Panc1 (cell line): ENCODE results near the gene PAMR1.

Experiments used
- CTCF ChIP-seq: fragments of 450-650 bp; IDR thresholded peaks from 2 replicates; pipeline ENCODE4 v1.5.1; 2017; ENCODE audit warnings: mild to moderate bottlenecking
- POLR2AphosphoS5 ChIP-seq: IDR thresholded peaks from 2 replicates; pipeline ENCODE4 v1.6.1; 2012; ENCODE audit warnings: mild to moderate bottlenecking, low read depth, low read length, moderate library complexity
- SIN3A ChIP-seq: IDR thresholded peaks from 2 replicates; pipeline ENCODE4 v1.6.1; 2012; ENCODE audit warnings: low read depth, mild to moderate bottlenecking, low read length, moderate library complexity, borderline replicate concordance; ENCODE audit not compliant: insufficient read depth
- TCF7L2 ChIP-seq: IDR thresholded peaks from 2 replicates; pipeline ENCODE4 v1.6.1; 2011; ENCODE audit warnings: mild to moderate bottlenecking, low read depth, low read length, inconsistent platforms
- TF ChIP-seq, protein P1 (sequence below), 2 experiments: IDR thresholded peaks; 2 replicates each; pipeline ENCODE4 v1.6.1; 2011 to 2012; ENCODE audit warnings: low read depth in 2 of 2, control low read depth in 1 of 2, low read length in 1 of 2, mild to moderate bottlenecking in 1 of 2, moderate library complexity in 1 of 2; ENCODE audit not compliant: insufficient read depth in 1 of 2

DNA sequence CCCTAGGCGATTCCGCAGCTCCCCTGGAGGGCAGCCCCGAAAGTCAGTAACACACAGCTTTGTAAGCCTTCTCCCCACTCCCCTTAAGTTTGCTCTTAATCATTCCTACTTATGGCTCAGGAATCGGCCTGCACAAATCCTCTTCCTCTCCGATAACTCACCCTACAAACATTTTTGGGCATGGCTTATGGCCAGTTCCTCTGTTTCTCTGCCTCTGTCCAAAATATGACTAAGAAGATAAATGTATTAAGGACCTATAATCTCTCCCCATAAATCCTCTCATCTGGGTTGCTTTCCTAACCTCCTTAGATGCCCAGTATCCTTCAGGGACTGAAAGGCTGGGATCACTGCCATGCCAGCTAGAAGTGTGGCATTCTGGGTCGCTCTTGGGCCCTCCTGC lies 41.0 kb downstream of the PAMR1 start:
- TF ChIP-seq CTCF (no peak), POLR2AphosphoS5 (no peak), TCF7L2 (no peak), SIN3A (no peak)
- TF ChIP-seq, protein P1, sequence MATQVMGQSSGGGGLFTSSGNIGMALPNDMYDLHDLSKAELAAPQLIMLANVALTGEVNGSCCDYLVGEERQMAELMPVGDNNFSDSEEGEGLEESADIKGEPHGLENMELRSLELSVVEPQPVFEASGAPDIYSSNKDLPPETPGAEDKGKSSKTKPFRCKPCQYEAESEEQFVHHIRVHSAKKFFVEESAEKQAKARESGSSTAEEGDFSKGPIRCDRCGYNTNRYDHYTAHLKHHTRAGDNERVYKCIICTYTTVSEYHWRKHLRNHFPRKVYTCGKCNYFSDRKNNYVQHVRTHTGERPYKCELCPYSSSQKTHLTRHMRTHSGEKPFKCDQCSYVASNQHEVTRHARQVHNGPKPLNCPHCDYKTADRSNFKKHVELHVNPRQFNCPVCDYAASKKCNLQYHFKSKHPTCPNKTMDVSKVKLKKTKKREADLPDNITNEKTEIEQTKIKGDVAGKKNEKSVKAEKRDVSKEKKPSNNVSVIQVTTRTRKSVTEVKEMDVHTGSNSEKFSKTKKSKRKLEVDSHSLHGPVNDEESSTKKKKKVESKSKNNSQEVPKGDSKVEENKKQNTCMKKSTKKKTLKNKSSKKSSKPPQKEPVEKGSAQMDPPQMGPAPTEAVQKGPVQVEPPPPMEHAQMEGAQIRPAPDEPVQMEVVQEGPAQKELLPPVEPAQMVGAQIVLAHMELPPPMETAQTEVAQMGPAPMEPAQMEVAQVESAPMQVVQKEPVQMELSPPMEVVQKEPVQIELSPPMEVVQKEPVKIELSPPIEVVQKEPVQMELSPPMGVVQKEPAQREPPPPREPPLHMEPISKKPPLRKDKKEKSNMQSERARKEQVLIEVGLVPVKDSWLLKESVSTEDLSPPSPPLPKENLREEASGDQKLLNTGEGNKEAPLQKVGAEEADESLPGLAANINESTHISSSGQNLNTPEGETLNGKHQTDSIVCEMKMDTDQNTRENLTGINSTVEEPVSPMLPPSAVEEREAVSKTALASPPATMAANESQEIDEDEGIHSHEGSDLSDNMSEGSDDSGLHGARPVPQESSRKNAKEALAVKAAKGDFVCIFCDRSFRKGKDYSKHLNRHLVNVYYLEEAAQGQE (IDR thresholded peaks at IDR 0.05; ENCODE audit: insufficient read depth in 1 of 2, low read depth in 2 of 2, low read length in 1 of 2), result no peak
